GM21367 (cell line): ENCODE measurements around the gene ENDOV.
"Not testable (repeated sequence)": the region's sequence is repeated elsewhere in the genome, so short reads cannot be mapped to it uniquely, and the experiment has no call there.

ENCODE experiments used
- ATAC-seq: cut with Tn5 transposase; IDR thresholded peaks from one replicate; pipeline ENCODE4 v1.9.1; 2021; ENCODE audit not compliant: unreplicated experiment

ENDOV gene

GRCh38 chr17:80388175-80388574, 26.8 kb upstream of the ENDOV start:
- ATAC-seq = no peak

GRCh38 chr17:80388601-80389000, 26.4 kb upstream of the ENDOV start:
- ATAC-seq = no peak

- ATAC-seq = no peak
Measured at GRCh38 chr17:80389011-80389995, 25.7 kb upstream of the ENDOV start.

- no peak for ATAC-seq
Measured at GRCh38 chr17:80393241-80393890, 21.6 kb upstream of the ENDOV start.

GRCh38 chr17:80393961-80394360, 21.0 kb upstream of the ENDOV start:
- ATAC-seq = no peak

GRCh38 chr17:80394629-80395216, 20.2 kb upstream of the ENDOV start:
- ATAC-seq = no peak

- no peak for ATAC-seq
Measured at GRCh38 chr17:80395402-80396151, 19.4 kb upstream of the ENDOV start.

- no peak for ATAC-seq
Measured at GRCh38 chr17:80396157-80397033, 18.6 kb upstream of the ENDOV start.

- ATAC-seq = no peak
Measured at GRCh38 chr17:80397034-80397387, 18.0 kb upstream of the ENDOV start.

GRCh38 chr17:80397686-80398085, 17.3 kb upstream of the ENDOV start:
- ATAC-seq = no peak

GRCh38 chr17:80401086-80401485, 13.9 kb upstream of the ENDOV start:
- ATAC-seq = not testable (repeated sequence)

GRCh38 chr17:80402102-80402501, 12.9 kb upstream of the ENDOV start:
- ATAC-seq = not testable (repeated sequence)

GRCh38 chr17:80402959-80403358, 12.0 kb upstream of the ENDOV start:
- ATAC-seq = no peak

- ATAC-seq = no peak
Measured at GRCh38 chr17:80406146-80406545, 8.8 kb upstream of the ENDOV start.

- ATAC-seq = not testable (repeated sequence)
Measured at GRCh38 chr17:80407917-80408316, 7.0 kb upstream of the ENDOV start.

GRCh38 chr17:80408872-80409271, 6.1 kb upstream of the ENDOV start:
- no peak for ATAC-seq

- no peak for ATAC-seq
Measured at GRCh38 chr17:80409626-80410025, 5.3 kb upstream of the ENDOV start.

GRCh38 chr17:80410441-80411087, 4.4 kb upstream of the ENDOV start:
- not testable (repeated sequence) for ATAC-seq

GRCh38 chr17:80413771-80414507, 1.0 kb upstream of the ENDOV start:
- no peak for ATAC-seq
